ENCODE data around the gene SLC5A9.
"Not testable (repeated sequence)": the region's sequence is repeated elsewhere in the genome, so short reads cannot be mapped to it uniquely, and the experiment has no call there.

Gene SLC5A9

GRCh38 chr1:48285525-48285924 lies 63.0 kb downstream of the SLC5A9 start:
- H3K4me3 ChIP-seq (ENCODE audit: low read depth, low read length) = no peak overlapping the region

GRCh38 chr1:48291421-48291820 lies 68.9 kb downstream of the SLC5A9 start:
- DNase-seq (ENCODE audit: low read depth) = no peak
- no peak overlapping the region for H3K4me3 ChIP-seq (ENCODE audit: low read depth, low read length)

More at GRCh38 chr1:48285525-48285924, 63.0 kb downstream of the SLC5A9 start:
- DNase-seq (ENCODE audit: low read depth) = no peak

GRCh38 chr1:48292706-48293105 lies 70.2 kb downstream of the SLC5A9 start:
- no peak for DNase-seq (ENCODE audit: low read depth)
- no peak overlapping the region for H3K4me3 ChIP-seq (ENCODE audit: low read depth, low read length)

- not testable (repeated sequence) for DNase-seq (ENCODE audit: low read depth); H3K4me3 ChIP-seq (ENCODE audit: low read depth, low read length)
Measured at GRCh38 chr1:48294094-48294493, 71.6 kb downstream of the SLC5A9 start.

GRCh38 chr1:48294656-48295055 lies 72.1 kb downstream of the SLC5A9 start:
- peak; percentile 1 for DNase-seq (ENCODE audit: low read depth)
- no peak overlapping the region for H3K4me3 ChIP-seq (ENCODE audit: low read depth, low read length)
